ENCODE measurements around the gene OTOP2.

The OTOP2 gene

DNA sequence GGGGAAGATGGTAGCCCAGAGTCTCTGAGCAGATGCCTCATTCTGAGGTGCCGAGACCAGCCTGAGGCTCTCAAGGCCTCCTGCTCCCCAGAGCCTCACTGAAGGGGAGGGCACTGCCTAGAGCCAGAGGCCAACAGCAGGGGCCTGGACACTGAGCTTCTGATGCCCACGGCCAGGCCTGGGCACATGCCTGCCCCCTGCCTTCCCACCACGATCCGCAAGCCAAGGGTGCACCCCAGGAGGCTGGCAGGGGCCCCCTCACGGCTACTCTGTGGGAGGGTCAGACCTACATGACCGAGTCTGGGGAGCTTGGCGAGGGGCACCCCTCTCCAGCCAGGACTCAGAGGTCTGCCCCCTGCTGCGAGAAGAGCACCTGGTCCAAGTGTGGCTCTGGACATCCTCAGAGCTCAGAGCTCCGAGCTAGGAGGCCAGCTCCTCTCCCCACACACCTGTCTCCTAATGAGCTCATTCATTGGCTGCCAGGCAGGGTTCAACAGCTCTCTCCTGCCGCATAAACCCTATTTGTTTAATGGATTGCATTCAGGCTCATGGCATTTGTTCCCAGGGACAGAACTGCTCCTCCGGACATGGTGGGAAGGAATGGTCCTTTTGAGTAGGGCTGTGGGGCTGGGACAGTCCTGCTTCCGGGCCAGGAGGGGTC lies 25.5 kb downstream of the OTOP2 start:
- TF ChIP-seq, protein P1, sequence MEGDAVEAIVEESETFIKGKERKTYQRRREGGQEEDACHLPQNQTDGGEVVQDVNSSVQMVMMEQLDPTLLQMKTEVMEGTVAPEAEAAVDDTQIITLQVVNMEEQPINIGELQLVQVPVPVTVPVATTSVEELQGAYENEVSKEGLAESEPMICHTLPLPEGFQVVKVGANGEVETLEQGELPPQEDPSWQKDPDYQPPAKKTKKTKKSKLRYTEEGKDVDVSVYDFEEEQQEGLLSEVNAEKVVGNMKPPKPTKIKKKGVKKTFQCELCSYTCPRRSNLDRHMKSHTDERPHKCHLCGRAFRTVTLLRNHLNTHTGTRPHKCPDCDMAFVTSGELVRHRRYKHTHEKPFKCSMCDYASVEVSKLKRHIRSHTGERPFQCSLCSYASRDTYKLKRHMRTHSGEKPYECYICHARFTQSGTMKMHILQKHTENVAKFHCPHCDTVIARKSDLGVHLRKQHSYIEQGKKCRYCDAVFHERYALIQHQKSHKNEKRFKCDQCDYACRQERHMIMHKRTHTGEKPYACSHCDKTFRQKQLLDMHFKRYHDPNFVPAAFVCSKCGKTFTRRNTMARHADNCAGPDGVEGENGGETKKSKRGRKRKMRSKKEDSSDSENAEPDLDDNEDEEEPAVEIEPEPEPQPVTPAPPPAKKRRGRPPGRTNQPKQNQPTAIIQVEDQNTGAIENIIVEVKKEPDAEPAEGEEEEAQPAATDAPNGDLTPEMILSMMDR (conservative IDR thresholded peaks at IDR 0.05; ENCODE audit: low read depth, low read length) = no peak
- no peak overlapping the region for H3K4me3 ChIP-seq (ENCODE audit: low read length)
- no peak for DNase-seq (ENCODE audit: low read depth)

DNA sequence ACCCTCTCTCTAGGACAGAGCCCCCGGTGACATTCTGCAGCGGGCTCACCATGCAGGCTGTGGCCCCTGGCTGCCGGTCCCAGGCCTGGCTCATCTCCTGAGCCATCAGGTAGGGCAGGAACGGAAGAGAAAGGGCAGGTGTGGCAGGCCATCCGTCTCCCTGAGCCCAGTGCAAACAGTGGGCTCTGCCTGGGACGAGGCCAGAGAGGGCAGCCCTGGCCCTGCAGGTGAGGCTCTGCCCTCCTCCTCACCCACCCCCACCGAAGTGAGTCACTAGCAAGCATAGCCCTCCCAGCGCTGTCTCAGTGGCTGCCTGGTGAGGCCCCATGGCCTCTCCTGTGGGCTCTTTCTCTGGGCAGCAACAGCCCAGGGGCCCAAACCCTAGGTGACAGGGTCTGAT lies 26.1 kb downstream of the OTOP2 start:
- no peak for DNase-seq (ENCODE audit: low read depth)
- TF ChIP-seq, protein P1 (conservative IDR thresholded peaks at IDR 0.05; ENCODE audit: low read depth, low read length) = no peak

DNA sequence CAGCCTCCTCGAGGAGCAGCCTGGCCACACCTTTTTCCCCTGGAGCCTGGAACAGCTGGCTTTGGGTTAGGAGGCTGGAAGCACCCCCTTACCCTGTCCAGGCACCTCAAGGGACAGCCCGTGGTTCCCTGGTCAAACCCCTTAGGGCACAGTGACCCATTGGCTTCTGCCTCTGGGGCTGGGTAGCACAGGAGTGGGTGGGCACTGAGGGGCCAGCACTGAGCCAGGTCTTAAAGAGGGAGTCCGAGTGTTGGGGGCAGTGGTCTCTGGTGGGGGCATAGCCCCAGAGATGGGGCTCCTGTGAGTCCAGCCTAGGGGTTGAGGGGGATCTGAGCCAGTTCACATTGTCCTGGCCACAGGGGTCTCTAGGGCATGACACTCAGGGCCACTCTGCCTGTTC lies 27.0 kb downstream of the OTOP2 start:
- no peak for DNase-seq (ENCODE audit: low read depth)

More for the DNA sequence above, 26.1 kb downstream of the OTOP2 start:
- no peak overlapping the region for H3K4me3 ChIP-seq (ENCODE audit: low read length)

DNA sequence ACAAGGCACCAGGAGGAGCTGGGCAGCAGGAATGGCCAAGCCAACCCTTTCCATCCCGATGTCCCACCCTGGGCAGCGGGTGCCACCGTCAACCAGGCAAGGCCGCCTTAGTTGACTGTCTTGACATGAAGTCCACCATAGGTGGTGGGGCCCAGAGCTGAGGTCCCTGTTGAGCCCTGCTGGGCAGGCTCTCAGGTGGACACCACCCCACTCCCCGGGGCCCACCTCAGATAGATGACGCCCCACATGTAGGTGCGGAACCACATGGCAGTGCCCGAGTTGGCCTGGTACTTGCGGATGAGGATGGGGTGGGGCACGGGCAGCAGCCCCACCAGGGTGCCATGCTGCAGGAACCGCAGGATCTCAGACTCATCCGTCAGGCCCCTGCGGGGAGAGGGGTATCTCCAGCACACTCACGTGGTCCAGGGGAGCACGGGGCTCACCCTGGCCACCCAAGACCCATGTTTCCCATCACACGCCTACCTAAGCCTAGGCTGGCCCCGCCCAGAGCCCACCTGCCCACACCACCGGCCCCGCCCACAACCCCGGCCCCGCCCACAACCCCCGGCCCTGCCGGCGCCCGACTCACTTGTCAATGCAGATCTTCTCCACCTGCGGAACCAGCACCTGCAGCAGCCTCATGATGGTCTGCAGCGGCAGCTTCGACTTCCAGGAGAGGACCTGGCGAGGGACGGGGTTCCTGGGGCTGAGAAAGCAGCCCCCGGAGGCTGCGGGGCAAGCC lies 27.8 kb downstream of the OTOP2 start:
- H3K4me3 ChIP-seq (ENCODE audit: low read length) = no peak overlapping the region
- TF ChIP-seq, protein P1 (conservative IDR thresholded peaks at IDR 0.05; ENCODE audit: low read depth, low read length) = no peak
- DNase-seq (ENCODE audit: low read depth) = no peak

More for the DNA sequence above, 27.0 kb downstream of the OTOP2 start:
- H3K4me3 ChIP-seq (ENCODE audit: low read length) = no peak overlapping the region
- TF ChIP-seq, protein P1 (conservative IDR thresholded peaks at IDR 0.05; ENCODE audit: low read depth, low read length) = no peak

DNA sequence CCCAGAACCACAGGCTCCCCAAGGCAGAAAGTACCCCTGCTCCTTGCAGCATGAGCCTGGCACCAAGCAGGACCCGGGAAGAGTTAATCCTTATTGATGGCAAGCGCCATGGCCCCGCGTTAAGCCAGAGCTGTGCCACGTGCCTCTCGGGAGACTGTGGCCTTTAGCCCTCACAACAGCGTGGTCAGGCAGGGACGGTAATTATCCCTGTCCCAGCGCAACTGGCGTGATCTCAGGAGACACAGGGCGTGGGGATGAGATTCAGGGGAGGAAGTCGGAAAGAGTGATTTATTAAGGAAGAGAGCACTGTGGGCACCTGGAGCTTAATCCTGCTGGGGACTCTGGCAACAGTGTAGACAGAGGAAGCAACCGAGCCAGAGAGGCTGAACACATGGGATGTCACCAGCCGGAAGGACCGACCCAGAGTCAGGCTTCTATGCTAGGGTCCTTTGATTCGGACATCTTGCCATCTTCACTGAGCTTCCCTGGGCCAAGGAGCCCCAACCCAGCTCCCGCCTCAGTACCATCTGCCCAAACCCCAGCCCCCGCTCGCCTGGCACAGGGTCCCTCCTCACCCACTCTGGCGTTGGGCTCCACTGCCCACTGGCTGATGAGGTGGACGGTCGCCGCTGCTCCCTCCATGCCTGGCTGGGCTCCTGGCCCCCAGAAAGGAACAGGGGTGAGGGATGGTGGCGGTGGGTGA lies 28.5 kb downstream of the OTOP2 start:
- TF ChIP-seq, protein P1 (conservative IDR thresholded peaks at IDR 0.05; ENCODE audit: low read depth, low read length) = no peak
- no peak for DNase-seq (ENCODE audit: low read depth)
- no peak overlapping the region for H3K4me3 ChIP-seq (ENCODE audit: low read length)

DNA sequence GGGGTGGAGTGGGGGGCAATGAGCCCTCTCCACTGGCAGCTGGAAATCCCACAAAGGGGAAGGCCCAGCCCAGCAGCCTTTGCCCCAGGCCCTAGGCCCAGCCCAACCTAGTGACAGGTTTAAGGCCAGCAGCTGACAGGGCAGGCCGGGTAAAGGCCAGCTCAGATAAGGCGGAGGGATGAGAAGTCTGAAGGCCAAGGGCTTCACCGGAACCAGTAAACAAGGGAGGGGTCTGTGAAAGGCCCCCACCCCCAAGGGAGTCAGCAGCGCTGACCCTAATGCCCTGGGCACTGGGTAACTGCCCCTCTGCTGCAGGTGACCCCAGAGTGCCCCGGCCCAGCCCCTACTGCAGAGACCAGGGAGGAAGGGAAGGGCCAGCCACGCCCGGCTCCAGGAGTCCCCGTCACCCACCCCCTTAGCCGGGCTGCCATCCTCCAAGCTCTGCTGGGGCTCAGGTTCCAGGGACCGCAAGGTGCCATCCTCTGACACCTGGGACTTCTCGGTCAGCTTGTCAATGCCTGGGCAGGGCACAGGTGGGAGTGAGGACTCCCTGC lies 29.1 kb downstream of the OTOP2 start:
- no peak for DNase-seq (ENCODE audit: low read depth)
- TF ChIP-seq, protein P1 (conservative IDR thresholded peaks at IDR 0.05; ENCODE audit: low read depth, low read length) = no peak
- no peak overlapping the region for H3K4me3 ChIP-seq (ENCODE audit: low read length)

Data from retinal pigment epithelial cell (primary cell).